Measurements from ENCODE around the gene CD99.

The CD99 gene

DNA sequence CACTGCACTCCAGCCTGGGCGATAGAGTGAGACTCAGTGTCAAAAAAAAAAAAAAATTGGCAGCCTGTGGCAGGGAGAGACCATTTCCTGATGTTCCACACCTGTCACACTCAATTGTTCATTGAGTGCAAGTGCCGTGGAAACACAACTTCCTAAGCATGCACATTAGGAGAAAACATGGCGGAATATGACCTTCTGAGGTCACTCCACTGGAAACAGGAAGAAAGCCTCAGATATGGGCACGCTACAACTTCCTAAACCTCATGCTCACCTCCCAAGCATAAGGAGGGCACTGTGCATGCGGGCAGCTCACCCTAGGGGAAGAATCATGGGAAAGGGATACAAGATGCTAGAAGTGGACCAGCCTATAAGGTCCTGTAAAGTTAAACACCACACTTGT lies 28.5 kb upstream of the CD99 start:
- DNase-seq (ENCODE audit: low read depth in 2 of 2): no peak
- no peak for TF ChIP-seq CTCF (IDR thresholded peaks at IDR 0.05; ENCODE audit: low read depth, low read length)
- no peak overlapping the region for H3K4me3 ChIP-seq (replicated peaks in 1 of 2; ENCODE audit: low read depth in 2 of 2, low read length in 2 of 2)

DNA sequence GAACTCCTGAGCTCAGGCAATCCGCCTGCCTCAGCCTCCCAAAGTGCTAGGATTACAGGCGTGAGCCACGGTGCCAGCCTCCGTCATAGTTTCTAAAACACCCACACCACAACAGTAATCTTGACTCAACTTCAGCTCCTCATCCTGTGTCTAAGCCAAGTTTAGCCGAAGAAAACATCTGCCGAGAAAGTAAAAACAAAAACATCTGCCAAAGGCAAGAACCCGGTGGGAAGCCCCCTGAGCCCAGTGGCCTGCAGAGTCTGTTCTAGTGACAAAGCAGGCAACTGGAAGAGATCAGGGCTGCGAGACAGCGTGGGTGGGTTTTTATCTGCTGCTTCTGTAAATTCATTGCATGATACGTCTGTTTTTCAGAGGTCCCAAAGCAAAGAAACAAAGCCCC lies 26.6 kb upstream of the CD99 start:
- TF ChIP-seq CTCF (IDR thresholded peaks at IDR 0.05; ENCODE audit: low read depth, low read length): no peak
- peak; percentile 81 to 83 for DNase-seq (ENCODE audit: low read depth in 2 of 2)
- no peak overlapping the region for H3K4me3 ChIP-seq (replicated peaks in 1 of 2; ENCODE audit: low read depth in 2 of 2, low read length in 2 of 2)

DNA sequence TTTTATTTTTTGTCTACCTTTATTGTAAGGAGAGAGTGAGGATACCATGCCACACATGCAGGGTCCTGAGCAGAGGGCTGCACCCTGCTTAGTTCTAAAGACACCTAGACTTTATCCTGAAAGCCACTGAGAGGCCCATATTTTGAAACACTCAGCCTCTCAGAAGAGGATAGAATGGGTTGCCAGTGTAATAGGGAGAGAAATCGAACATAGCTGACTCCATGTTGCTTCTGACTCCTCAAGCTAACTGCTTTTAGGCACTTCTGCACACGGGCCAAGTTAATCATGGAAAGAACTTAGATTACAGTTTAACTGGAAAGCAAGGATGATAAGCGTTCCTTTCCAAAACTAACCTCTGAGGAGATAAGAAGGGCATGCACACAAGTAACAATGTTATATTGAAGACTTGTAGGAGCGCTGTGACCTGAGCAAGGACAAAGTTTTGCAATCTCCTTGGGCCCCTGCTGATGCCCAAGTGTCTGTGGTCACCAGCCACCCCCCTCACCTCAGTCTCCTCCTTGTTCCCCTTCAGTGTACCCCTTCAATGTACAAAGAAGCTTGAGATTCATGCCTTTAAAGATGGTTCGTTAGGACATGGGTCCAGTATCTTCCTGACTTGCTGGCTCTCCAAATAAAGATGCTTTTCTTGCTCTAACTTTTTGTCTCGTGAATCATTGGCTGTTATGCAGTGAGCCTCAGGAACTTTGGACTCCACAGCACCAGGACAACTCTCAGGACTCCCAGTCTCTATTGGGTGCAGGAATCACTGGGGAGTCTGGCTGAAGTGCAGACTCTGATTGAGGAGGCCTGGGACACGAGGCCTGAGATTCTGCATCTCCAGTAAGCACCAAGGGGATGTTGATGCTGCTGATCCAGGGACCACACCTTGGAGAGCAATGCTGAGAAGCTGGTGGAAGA lies 25.4 kb upstream of the CD99 start:
- no peak for TF ChIP-seq CTCF (IDR thresholded peaks at IDR 0.05; ENCODE audit: low read depth, low read length)
- no peak for DNase-seq (ENCODE audit: low read depth in 2 of 2)
- H3K4me3 ChIP-seq (replicated peaks in 1 of 2; ENCODE audit: low read depth in 2 of 2, low read length in 2 of 2): no peak overlapping the region

GRCh38 chrX:2666491-2666890 lies 24.6 kb upstream of the CD99 start:
- no peak for DNase-seq (ENCODE audit: low read depth in 2 of 2)
- H3K4me3 ChIP-seq (replicated peaks in 1 of 2; ENCODE audit: low read depth in 2 of 2, low read length in 2 of 2): no peak overlapping the region
- TF ChIP-seq CTCF (IDR thresholded peaks at IDR 0.05; ENCODE audit: low read depth, low read length): no peak

DNA sequence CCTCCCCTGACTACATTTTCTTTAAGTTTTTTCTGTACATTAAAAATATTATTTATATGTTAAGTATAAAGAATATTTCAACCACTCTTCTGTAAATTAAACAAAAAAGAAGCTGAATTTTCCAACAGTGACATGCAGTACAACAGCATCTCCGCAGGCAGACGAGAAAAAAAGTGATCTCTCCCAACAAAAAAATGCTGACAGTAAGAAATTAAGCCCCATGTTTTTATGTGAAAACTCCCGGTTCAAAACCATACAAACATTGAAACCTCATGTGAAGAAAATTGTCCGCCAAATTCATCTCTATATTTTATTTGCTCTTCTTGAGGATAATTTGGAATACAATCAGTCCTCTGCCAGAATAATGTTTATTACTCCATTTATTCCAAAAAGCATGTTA lies 20.1 kb upstream of the CD99 start:
- no peak for TF ChIP-seq CTCF (IDR thresholded peaks at IDR 0.05; ENCODE audit: low read depth, low read length)
- H3K4me3 ChIP-seq (replicated peaks in 1 of 2; ENCODE audit: low read depth in 2 of 2, low read length in 2 of 2): no peak overlapping the region
- no peak for DNase-seq (ENCODE audit: low read depth in 2 of 2)

DNA sequence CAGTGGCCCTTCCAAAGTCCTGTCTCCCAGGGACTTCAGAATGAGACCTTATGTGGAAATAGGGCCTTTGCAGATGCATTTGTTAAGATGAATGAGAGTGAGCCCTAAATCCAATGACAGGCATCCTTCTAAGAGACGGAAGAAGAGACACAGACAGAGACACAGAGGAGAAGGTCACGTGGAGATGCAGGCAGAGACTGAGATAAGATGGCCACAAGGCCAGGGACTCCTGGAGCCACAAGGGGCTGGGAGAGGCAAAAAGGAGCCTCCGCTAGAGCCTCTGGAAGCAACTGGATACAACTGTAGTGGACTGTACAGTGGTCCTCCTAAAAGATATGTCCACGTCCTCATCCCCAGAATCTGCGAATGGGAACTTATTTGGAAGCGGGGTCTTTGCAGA lies 19.0 kb upstream of the CD99 start:
- no peak overlapping the region for H3K4me3 ChIP-seq (replicated peaks in 1 of 2; ENCODE audit: low read depth in 2 of 2, low read length in 2 of 2)
- DNase-seq (ENCODE audit: low read depth in 2 of 2): no peak
- no peak for TF ChIP-seq CTCF (IDR thresholded peaks at IDR 0.05; ENCODE audit: low read depth, low read length)
